HepG2 (cell line): Measurements from ENCODE around the gene SNRNP200. TPM values are rescaled to one million over a fixed set of nuclear protein-coding genes. Genes with fewer than 3 reads are reported as not detected.

Experiments
- ATAC-seq: fragments of 200-7000 bp; cut with Tn5 transposase; 3 replicates; pipeline ENCODE4 v1.9.1; 2020; ENCODE audit warnings: mild to moderate bottlenecking, moderate library complexity
- BruUV-seq: library from RNA; stranded (reverse); fragments of 400-500 nt; replicated peaks from 2 replicates; lab custom pipeline; 2021; lab: Mats Ljungman, UMichigan
- CTCF ChIA-PET: fragments of 300-600 bp; formaldehyde crosslinking; extraction: SDS; loops from one replicate; lab custom pipeline; 2021; ENCODE audit warnings: low total read pairs, inconsistent platforms, low intra/inter-chr PET ratio; lab: Yijun Ruan, JAX
- POLR2A ChIA-PET: fragments of 350-600 bp; sonication (Branson Sonifier 250); formaldehyde crosslinking; loops from one replicate; lab custom pipeline; 2020; ENCODE audit warnings: antibody characterized with exemption, inconsistent platforms; lab: Yijun Ruan, JAX
- DNase-seq: peaks from one replicate; pipeline ENCODE4 v3.0.0-alpha.2; 2015; ENCODE audit warnings: low spot score
- FAIRE-seq: peaks from 3 replicates; lab custom pipeline; 2011; peaks lifted over from hg19 to GRCh38; lab: Jason Lieb, UNC
- H2AFZ ChIP-seq: one replicate; pipeline ENCODE4 v1.6.1; 2011; ENCODE audit warnings: low read length, inconsistent platforms
- H3K27ac ChIP-seq: fragments of 300-600 bp; 3 replicates; pipeline ENCODE4 v1.8.0; 2011; ENCODE audit warnings: mixed run types, mild to moderate bottlenecking, mixed read lengths, low read length, inconsistent platforms; ENCODE audit not compliant: insufficient read depth; ENCODE audit errors: extremely low read length
- H3K27me3 ChIP-seq, 2 experiments: fragments of 200-600 bp in 1 of 2; 2 replicates in 1 of 2; 3 replicates in 1 of 2; pipeline versions ENCODE4 v1.6.0 to v1.8.0; 2011; ENCODE audit warnings: low read length in 2 of 2, mild to moderate bottlenecking in 2 of 2, moderate library complexity in 2 of 2, inconsistent platforms in 1 of 2; ENCODE audit not compliant: insufficient read depth in 2 of 2, control insufficient read depth in 1 of 2
- H3K36me3 ChIP-seq, 2 experiments: fragments of 200-600 bp in 1 of 2; replicated peaks in 1 of 2; 2 replicates in 1 of 2; 3 replicates in 1 of 2; pipeline versions ENCODE4 v1.5.1 to v1.8.0; 2011; ENCODE audit warnings: low read length in 2 of 2, inconsistent platforms in 1 of 2; ENCODE audit not compliant: insufficient read depth in 2 of 2, control insufficient read depth in 1 of 2
- H3K4me1 ChIP-seq: 2 replicates; pipeline ENCODE4 v1.5.1; 2012; ENCODE audit warnings: low read length, inconsistent platforms; ENCODE audit not compliant: insufficient read depth
- H3K4me2 ChIP-seq: 2 replicates; pipeline ENCODE4 v1.6.0; 2011; ENCODE audit warnings: low read depth, low read length, inconsistent platforms
- H3K4me3 ChIP-seq, 3 experiments: fragments of 200-600 bp in 1 of 3; sonication (generic), shearing (Covaris generic) in 1 of 3; replicated peaks in 1 of 3; 2 replicates each; pipeline ENCODE4 v1.5.1; 2011 to 2016; ENCODE audit warnings: low read length in 3 of 3, inconsistent platforms in 2 of 3, low read depth in 2 of 3, mild to moderate bottlenecking in 2 of 3, control low read depth in 1 of 3, mixed read lengths in 1 of 3; ENCODE audit not compliant: insufficient read depth in 1 of 3
- H3K79me2 ChIP-seq: one replicate; pipeline ENCODE4 v1.6.1; 2011; ENCODE audit warnings: low read length, inconsistent platforms; ENCODE audit not compliant: insufficient read depth
- H3K9ac ChIP-seq: 2 replicates; pipeline ENCODE4 v1.6.0; 2011; ENCODE audit warnings: mild to moderate bottlenecking, low read depth, low read length, inconsistent platforms; ENCODE audit not compliant: insufficient read depth
- H3K9me3 ChIP-seq: 2 replicates; pipeline ENCODE4 v1.5.1; 2012; ENCODE audit warnings: mild to moderate bottlenecking, low read length
- H4K20me1 ChIP-seq: 2 replicates; pipeline ENCODE4 v1.6.0; 2011; ENCODE audit warnings: inconsistent platforms, mild to moderate bottlenecking, low read length, moderate library complexity; ENCODE audit not compliant: insufficient read depth
- CBX5 ChIP-seq: sonication (generic); formaldehyde crosslinking; IDR thresholded peaks from 2 replicates; pipeline ENCODE4 v1.4.0; 2020; ENCODE audit warnings: missing genetic modification reagents, borderline replicate concordance
- ELF1 ChIP-seq: sonication (generic); formaldehyde crosslinking; IDR thresholded peaks from 2 replicates; pipeline ENCODE4 v1.4.0; 2020; ENCODE audit warnings: missing genetic modification reagents
- HOXD1 ChIP-seq: sonication (generic); formaldehyde crosslinking; IDR thresholded peaks from 2 replicates; pipeline ENCODE4 v1.5.0; 2020; ENCODE audit warnings: missing genetic modification reagents
- MTA3 ChIP-seq: sonication (generic); formaldehyde crosslinking; IDR thresholded peaks from 2 replicates; pipeline ENCODE4 v1.4.0; 2020; ENCODE audit warnings: missing genetic modification reagents
- PBX2 ChIP-seq: IDR thresholded peaks from 2 replicates; pipeline ENCODE4 v1.6.1; 2016; ENCODE audit warnings: control low read depth
- ZBTB10 ChIP-seq: sonication (generic); formaldehyde crosslinking; IDR thresholded peaks from 2 replicates; pipeline ENCODE4 v1.4.0; 2020; ENCODE audit warnings: missing genetic modification reagents, borderline replicate concordance
- ZNF430 ChIP-seq: sonication (generic); formaldehyde crosslinking; IDR thresholded peaks from 2 replicates; pipeline ENCODE4 v1.9.0; 2021; ENCODE audit warnings: mild to moderate bottlenecking, missing genetic modification reagents
- ZNF510 ChIP-seq: sonication (generic); formaldehyde crosslinking; IDR thresholded peaks from 2 replicates; pipeline ENCODE4 v1.4.0; 2020; ENCODE audit warnings: low read depth, mild to moderate bottlenecking, missing genetic modification reagents
- ZNF543 ChIP-seq: sonication (generic); formaldehyde crosslinking; IDR thresholded peaks from 2 replicates; pipeline ENCODE4 v1.4.0; 2020; ENCODE audit warnings: mild to moderate bottlenecking, missing genetic modification reagents
- ZNF558 ChIP-seq: sonication (generic); formaldehyde crosslinking; IDR thresholded peaks from 2 replicates; pipeline ENCODE4 v1.9.0; 2022; ENCODE audit warnings: mild to moderate bottlenecking, missing genetic modification reagents, borderline replicate concordance
- ZNF709 ChIP-seq: sonication (generic); formaldehyde crosslinking; IDR thresholded peaks from 2 replicates; pipeline ENCODE4 v1.5.0; 2020; ENCODE audit warnings: mild to moderate bottlenecking, missing genetic modification reagents
- WGBS: methylation state at CpG from one replicate; pipeline ENCODE4 v1.1.6; 2017; ENCODE audit warnings: low lambda C conversion rate; 5-methylcytosine and 5-hydroxymethylcytosine counted together
- in situ Hi-C: cut with HindIII; loops from 2 replicates; pipeline ENCODE4 v1.10.0; 2017; ENCODE audit warnings: low pct_unique_long_range_greater_than_20kb; ENCODE audit not compliant: extremely low pct_ligation_motif_present
- intact Hi-C: fragments of 100-400 bp; cut with micrococcal nuclease; formaldehyde crosslinking; loops from one replicate; pipeline ENCODE4 v1.10.0; 2022; ENCODE audit not compliant: unreplicated experiment
- polyA plus RNA-seq, 8 experiments: library from polyadenylated mRNA; depleted of rRNA in 3 of 8; stranded (reverse) in 7 of 8; unstranded in 1 of 8; fragments of >200 nt; fragmentation: Illumina TruSeq in 4 of 8; extraction: Trizol in 4 of 8; gene quantifications; 2 replicates each; pipeline versions ENCODE4 v1.2.1 to v1.2.3, GENCODE V29; 2011 to 2016; ENCODE audit warnings: low read depth in 4 of 8, missing spikeins in 1 of 8, mixed read lengths in 1 of 8; ENCODE audit not compliant: insufficient read depth in 1 of 8
- total RNA-seq, 5 experiments: library from RNA; depleted of rRNA; stranded (reverse); fragments of >200 nt; fragmentation: Illumina TruSeq; extraction: Trizol; gene quantifications; 2 replicates each; pipeline ENCODE4 v1.2.3, GENCODE V29; 2016; ENCODE audit warnings: low read depth in 1 of 5

Gene SNRNP200
- total and polyA plus RNA-seq, 2 of the 13 experiments (the other 11 are each of a cell fraction or from before 2014, with no cell fraction given) = 99.0 to 232 TPM

GRCh38 chr2:96256611-96257113 is 48.7 kb downstream of the SNRNP200 start:
- peaks cover 61% of the 10 kb centered on the region for H3K4me1 ChIP-seq
- DNase-seq = no peak
- no peak for TF ChIP-seq ZNF558 (CRISPR knock-in tag)
- no peak for TF ChIP-seq ZNF709
- TF ChIP-seq ZBTB10 (CRISPR knock-in tag) = no peak
- TF ChIP-seq HOXD1 (CRISPR knock-in tag) = no peak
- TF ChIP-seq ZNF510 = no peak
- no peak for TF ChIP-seq CBX5 (CRISPR knock-in tag)
- TF ChIP-seq ZNF543 = no peak
- TF ChIP-seq ELF1 (CRISPR knock-in tag) = no peak
- TF ChIP-seq PBX2 (CRISPR knock-in tag) = no peak
- no peak for TF ChIP-seq MTA3
- no peak for TF ChIP-seq ZNF430 (CRISPR knock-in tag)
- no peak overlapping the region for H3K4me2 ChIP-seq
- WGBS = 94% methylated on average over 6 of the region's 6 CpGs
- ChIA-PET CTCF (no interaction called here), POLR2A (interaction anchor here (1.1 to 6.5 kb wide), 3 partner anchors 10 to 49 kb away, joined by 4 to 35 read pairs (median 6); partner anchors contain the start of genes CIAO1, STARD7 and TMEM127)
- H2AFZ ChIP-seq = no peak overlapping the region
- peaks cover 33% of the 10 kb centered on the region for H3K79me2 ChIP-seq
- in situ Hi-C loops = no loop called here
- intact Hi-C loops = no loop called here
- no TSS peak for BruUV-seq
- H3K9ac ChIP-seq = no peak overlapping the region
- H3K27ac ChIP-seq = no peak overlapping the region
- H3K27me3 ChIP-seq = no peaks in the 10 kb centered on the region
- no peak for ATAC-seq
- H3K9me3 ChIP-seq = no peaks in the 10 kb centered on the region
- H4K20me1 ChIP-seq = no peaks in the 10 kb centered on the region
- no peak for FAIRE-seq
- H3K4me3 ChIP-seq = no peak overlapping the region
- peaks cover 26 to 54% of the 10 kb centered on the region in 2 experiments for H3K36me3 ChIP-seq
